Inflammatory macrophage treated with lipopolysaccharide for 4 hours (primary cell): ENCODE results near the gene TCEAL4.
"Not testable (repeated sequence)": the region's sequence is repeated elsewhere in the genome, so short reads cannot be mapped to it uniquely, and the experiment has no call there.

Experiments
- DNase-seq: peaks from one replicate; pipeline ENCODE4 v3.0.0-alpha.2; 2020

Gene TCEAL4

DNA sequence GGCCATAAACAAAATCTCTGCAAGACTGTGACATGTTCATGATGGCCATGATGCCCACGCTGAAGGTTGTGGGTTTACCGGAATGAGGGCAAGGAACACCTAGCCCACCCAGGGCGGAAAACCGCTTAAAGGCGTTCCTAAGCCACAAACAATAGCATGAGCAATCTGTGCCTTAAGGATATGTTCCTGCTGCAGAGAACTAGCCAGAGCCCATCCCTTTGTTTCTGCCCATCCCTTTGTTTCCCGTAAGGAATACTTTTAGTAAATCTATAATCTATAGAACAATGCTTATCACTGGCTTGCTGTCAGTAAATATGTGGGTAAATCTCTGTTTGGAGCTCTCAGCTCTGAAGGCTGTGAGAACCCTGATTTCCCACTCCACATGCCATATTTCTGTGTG is 9.9 kb downstream of the TCEAL4 start:
- not testable (repeated sequence) for DNase-seq

DNA sequence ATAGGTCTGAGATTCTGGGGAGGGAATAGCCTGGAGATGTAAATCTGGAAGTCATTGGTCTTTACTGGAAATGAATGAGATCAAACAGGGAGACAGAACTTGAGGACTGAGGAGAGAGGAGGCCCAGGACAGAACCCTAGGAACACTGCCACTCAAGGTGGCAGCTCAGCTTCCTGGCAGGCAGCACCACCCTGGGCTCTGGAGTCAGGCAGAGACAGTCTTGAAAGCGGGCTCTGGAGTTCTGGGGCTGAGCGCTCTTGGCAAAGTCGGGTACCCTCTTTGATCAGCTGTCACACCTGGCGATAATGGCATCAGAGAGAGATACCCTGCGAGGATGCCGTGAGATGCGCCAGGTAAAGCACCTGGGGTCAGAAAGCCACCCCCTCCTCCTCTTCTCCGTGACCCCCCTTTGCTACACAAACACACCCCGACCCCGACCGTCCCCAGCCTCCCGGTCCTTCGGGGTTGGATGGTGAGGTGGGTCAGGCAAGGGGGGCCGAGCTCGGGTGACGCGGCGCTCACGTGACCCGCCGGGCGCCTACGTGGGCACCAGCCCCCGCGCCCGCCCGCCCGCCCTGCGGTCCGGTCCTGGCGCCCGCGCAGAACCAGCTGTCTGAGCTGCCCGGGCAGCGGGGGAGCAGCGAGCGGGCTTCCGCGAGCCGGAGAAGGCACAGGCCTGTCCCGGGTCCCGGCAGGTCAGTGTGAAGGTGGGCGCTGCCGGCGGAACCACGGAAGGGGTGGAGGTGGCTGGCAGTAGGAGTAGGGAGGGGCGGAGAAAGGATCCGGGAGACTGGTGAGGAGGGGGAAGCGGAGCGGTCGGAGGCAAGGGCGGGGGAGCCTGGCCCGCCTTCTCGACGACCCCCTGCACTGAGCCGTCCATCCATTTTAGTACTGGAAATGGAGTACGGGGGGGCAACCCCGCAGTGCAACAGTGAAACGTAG is 22.3 kb downstream of the TCEAL4 start, which contains the start of gene TCEAL3:
TSS of gene TCEAL3 (plus strand) at position 600 of the 942 bp plus-strand sequence. CDS start 1,102 bp downstream, outside the sequence.
- peak; percentile 5 for DNase-seq

GRCh38 chrX:103608306-103608963 is 23.1 kb downstream of the TCEAL4 start:
- DNase-seq = peak; percentile 5

- DNase-seq = no peak
These were observed 25.0 kb downstream of the TCEAL4 start for GRCh38 chrX:103610282-103610681.

DNA sequence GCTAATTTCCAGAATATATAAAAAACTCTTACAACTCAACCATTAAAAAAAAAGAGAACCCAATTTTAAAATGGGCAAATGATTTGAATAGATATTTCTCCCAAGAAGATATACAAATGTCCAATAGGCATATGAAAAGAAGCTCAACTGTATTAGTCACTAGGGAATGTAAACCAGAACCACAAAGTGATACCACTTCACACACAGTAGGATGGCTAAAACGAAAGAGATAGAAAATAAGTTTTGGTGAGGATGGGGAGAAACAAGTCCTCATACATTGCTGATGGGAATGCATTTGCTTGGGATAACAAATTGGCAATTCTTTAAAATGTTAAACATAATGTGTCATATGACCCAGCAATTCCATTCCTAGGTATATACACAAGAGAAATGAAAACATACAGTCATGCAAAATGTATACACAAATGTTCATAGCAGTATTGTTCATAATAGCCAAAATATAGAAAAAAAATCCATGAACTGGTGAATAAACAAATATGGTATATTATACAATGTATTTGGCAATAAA is 28.1 kb downstream of the TCEAL4 start:
- DNase-seq = no peak

DNA sequence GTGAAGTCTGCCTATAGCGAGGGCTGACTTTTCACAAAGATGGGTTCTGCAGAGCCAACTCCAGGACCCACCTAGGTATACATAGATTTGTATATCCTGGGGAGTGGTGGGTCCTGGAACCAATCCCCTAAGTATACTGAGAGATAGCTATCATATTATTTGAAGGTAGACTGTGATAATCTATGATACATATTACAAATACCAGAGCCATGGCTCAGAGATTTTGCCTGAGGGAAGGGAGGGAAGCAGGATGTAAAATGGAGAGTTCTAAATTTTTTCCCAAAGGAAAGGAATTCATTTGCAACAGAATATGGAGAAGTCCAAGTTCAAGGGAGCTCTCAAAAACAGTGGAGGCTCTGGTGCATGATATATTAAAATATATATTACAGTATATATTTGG is 29.7 kb downstream of the TCEAL4 start:
- no peak for DNase-seq

- no peak for DNase-seq
These were observed 30.6 kb downstream of the TCEAL4 start for GRCh38 chrX:103615781-103616371.

- DNase-seq = no peak
These were observed 31.4 kb downstream of the TCEAL4 start for GRCh38 chrX:103616676-103617186.

GRCh38 chrX:103624111-103624510 is 38.8 kb downstream of the TCEAL4 start:
- DNase-seq = no peak

GRCh38 chrX:103626855-103627254 is 41.5 kb downstream of the TCEAL4 start:
- DNase-seq = peak; percentile 44

GRCh38 chrX:103628386-103629317 is 43.3 kb downstream of the TCEAL4 start, which contains the start of gene TCEAL1:
Gene TCEAL1 (plus strand): TSS chrX:103628975. CDS start chrX:103629917, 942 bp downstream.
- DNase-seq = peak; percentile 9

- DNase-seq = peak; percentile 30
These were observed 44.2 kb downstream of the TCEAL4 start for GRCh38 chrX:103629318-103630170.

GRCh38 chrX:103630171-103630511 is 44.8 kb downstream of the TCEAL4 start:
- no peak for DNase-seq

DNA sequence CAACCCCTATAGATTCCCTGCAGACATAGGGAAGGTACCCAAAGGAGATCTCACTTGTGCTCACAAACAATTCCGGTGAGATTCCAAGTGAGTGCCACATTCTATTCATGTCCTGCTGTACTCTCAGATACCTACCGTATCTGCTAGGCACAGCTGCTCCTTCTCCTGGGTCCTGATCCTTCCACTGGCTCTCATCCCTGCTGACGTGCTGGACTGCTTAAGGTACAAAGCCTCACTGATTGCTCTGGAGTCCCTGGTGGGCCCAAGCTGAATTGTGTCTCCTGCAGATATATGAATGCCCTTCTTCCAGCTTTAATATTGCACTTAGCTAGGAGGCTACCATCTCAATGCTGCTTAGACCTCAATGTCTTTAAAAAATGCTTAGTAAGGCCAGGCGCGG is 45.8 kb downstream of the TCEAL4 start:
- DNase-seq = no peak

GRCh38 chrX:103635436-103635835 is 50.1 kb downstream of the TCEAL4 start:
- DNase-seq = no peak
